PC-9 (cell line): ENCODE data around the gene ST8SIA4.

ENCODE experiments used
- CTCF ChIP-seq: fragments of 200-600 bp; sonication (generic); conservative IDR thresholded peaks from 2 replicates; pipeline ENCODE4 v1.6.1; 2017; ENCODE audit warnings: mixed run types, antibody characterized with exemption, mild to moderate bottlenecking, moderate library complexity
- EZH2 ChIP-seq: fragments of 200-600 bp; sonication (generic); IDR thresholded peaks from 2 replicates; pipeline ENCODE4 v1.8.0; 2017; ENCODE audit warnings: antibody characterized with exemption, low read depth

- TF ChIP-seq CTCF (no peak), EZH2 (no peak)
Observed at GRCh38 chr5:100794844-100795243, 108.2 kb downstream of the ST8SIA4 start.
